AG09309 (cell line): ENCODE data around the gene NOL4L.

Source experiments
- DNase-seq: peaks from one replicate; pipeline ENCODE4 v3.0.0-alpha.2; 2010; ENCODE audit warnings: low read depth
- H3K4me3 ChIP-seq: 2 replicates; pipeline ENCODE4 v1.5.1; 2011; ENCODE audit warnings: mild to moderate bottlenecking, low read depth, low read length, moderate library complexity; ENCODE audit not compliant: control insufficient read depth
- TF ChIP-seq, protein P1 (sequence below): IDR thresholded peaks from 2 replicates; pipeline ENCODE4 v1.5.1; 2011; ENCODE audit warnings: mild to moderate bottlenecking, low read depth, low read length, inconsistent platforms; ENCODE audit not compliant: insufficient read depth, control insufficient read depth; ENCODE audit errors: missing control alignments

Gene NOL4L

DNA sequence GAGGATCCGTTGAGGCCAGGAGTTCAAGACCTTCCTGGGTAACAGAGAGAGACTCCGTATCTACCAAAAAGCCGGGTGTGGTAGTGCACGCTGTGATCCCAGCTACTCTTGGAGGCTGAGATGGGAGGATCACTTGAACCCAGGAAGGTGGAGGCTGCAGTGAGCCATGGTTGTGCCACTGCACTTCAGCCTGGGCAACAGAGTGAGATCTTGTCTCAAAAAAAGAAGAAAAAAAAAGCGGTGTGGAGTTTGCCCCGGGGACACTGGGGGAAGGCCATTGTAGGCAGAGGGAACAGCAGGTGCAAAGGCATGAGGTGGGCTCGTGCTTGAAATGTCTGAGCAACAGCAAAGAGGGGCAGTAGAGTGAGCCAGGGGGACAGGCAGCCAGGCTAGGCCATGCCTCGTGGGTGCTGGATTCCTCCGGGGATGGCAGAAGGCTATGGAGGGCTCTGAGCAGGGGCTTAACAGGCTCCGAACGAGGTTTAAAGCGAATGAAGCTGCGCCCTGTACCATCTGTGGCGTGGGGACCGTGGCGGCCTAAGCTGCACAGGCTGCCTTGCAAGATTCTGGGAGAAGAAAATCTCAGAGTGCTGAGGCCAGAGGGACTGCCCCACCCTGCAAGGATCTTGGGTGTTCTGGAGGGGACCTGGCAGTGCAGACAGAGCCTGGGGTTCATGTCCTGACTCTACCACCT, 36.9 kb upstream of the NOL4L start:
- no peak for DNase-seq
- no peak overlapping the region for H3K4me3 ChIP-seq
- TF ChIP-seq, protein P1, sequence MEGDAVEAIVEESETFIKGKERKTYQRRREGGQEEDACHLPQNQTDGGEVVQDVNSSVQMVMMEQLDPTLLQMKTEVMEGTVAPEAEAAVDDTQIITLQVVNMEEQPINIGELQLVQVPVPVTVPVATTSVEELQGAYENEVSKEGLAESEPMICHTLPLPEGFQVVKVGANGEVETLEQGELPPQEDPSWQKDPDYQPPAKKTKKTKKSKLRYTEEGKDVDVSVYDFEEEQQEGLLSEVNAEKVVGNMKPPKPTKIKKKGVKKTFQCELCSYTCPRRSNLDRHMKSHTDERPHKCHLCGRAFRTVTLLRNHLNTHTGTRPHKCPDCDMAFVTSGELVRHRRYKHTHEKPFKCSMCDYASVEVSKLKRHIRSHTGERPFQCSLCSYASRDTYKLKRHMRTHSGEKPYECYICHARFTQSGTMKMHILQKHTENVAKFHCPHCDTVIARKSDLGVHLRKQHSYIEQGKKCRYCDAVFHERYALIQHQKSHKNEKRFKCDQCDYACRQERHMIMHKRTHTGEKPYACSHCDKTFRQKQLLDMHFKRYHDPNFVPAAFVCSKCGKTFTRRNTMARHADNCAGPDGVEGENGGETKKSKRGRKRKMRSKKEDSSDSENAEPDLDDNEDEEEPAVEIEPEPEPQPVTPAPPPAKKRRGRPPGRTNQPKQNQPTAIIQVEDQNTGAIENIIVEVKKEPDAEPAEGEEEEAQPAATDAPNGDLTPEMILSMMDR, result no peak

DNA sequence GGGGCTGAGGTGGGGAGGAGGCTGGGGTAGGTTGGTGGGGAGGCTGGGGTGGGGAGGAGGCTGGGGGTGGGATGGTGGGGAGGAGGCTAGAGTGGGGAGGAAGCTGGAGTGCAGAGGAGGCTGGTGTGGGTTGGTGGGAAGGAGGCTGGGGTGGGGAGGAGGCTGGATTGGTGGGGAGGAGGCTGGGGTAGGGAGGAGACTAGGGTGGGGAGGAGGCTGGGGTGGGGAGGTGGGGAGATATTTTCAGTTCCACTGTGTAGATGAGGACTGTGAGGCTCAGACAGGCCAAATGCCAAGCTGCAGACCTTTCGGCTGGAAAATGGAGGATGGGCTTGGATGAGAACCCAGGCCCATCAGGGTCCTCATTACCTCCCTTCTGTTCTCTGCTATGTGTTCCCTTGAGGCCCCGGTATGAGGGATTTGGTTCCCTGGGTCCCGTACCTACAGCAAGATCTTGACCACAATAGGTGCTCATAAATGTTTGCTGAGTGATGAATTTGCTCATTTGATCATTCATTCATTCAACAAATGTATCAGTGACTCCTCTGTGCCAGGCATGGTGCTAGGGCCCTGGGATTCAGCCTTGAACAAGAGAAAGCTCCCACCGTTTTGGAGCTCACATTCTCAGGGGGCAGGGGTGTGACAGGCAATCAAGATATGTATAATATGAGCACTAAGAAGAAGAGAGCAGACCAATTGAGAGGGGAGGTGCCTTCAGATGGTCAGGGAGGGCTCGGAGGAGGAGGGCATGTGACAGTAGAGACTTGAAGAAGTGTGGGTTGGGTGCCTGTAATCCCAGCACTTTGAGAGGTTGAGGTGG, 36.1 kb upstream of the NOL4L start:
- no peak for DNase-seq
- TF ChIP-seq, protein P1, result no peak
- no peak overlapping the region for H3K4me3 ChIP-seq

DNA sequence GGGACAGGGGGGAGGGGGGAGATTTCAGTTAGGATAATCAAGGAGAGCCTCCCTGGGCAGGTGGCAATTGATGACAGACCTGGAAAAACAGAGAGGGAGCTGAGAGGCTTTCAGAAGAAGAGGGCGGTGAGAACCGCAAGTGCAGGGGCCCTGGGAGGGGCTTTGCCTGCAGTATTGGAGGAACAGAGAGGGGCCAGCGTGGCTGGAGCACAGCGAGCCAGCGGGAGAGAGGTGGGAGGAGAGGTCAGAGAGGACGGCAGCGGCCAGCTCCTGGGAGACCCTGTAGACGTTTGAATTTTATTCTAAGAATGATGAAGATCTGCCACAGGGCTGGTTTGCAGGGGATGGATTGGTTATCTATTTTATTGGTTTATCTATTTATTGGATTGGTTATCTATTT, 34.5 kb upstream of the NOL4L start:
- no peak overlapping the region for H3K4me3 ChIP-seq
- TF ChIP-seq, protein P1, result no peak
- DNase-seq, result no peak

DNA sequence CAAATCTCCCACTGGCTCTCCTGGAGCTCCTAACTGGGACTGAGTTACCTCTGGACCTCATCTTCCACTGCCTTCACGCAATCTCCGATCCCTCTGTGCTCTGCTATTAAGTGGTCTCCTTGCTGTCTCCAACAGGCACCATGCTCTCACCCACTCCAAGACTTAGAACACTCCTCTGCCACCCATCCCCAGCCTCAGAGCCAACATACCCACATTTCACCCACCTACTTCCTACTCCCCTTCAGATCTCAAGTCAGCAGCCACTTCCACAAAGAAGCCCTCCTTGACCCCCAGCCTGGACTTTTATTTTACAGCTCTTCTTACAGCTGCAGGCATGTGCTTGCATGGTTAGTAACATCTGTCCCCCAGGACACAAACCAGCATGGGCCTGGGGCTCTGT, 29.6 kb upstream of the NOL4L start:
- no peak overlapping the region for H3K4me3 ChIP-seq
- TF ChIP-seq, protein P1, result no peak

DNA sequence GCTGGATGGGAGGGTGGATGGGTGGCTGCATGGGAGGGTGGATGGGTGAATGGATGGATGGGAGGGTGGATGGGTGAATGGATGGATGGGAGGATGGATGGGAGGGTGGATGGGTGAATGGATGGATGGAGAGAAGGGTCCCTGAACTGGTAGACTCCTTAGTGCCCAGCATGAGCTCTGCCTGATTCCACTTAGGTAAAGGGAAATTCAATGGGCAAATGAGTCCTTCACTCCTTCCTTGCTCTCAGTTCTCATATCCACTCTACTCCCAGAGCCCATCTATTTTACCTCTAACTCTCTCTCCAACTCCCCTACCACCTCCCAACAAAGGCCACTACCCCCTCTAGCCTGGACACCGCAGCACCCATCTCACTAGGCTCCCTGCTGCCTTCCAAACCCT, 29.2 kb upstream of the NOL4L start:
- no peak overlapping the region for H3K4me3 ChIP-seq
- DNase-seq, result no peak
- TF ChIP-seq, protein P1, result no peak

More for the DNA sequence above, 29.6 kb upstream of the NOL4L start:
- no peak for DNase-seq

DNA sequence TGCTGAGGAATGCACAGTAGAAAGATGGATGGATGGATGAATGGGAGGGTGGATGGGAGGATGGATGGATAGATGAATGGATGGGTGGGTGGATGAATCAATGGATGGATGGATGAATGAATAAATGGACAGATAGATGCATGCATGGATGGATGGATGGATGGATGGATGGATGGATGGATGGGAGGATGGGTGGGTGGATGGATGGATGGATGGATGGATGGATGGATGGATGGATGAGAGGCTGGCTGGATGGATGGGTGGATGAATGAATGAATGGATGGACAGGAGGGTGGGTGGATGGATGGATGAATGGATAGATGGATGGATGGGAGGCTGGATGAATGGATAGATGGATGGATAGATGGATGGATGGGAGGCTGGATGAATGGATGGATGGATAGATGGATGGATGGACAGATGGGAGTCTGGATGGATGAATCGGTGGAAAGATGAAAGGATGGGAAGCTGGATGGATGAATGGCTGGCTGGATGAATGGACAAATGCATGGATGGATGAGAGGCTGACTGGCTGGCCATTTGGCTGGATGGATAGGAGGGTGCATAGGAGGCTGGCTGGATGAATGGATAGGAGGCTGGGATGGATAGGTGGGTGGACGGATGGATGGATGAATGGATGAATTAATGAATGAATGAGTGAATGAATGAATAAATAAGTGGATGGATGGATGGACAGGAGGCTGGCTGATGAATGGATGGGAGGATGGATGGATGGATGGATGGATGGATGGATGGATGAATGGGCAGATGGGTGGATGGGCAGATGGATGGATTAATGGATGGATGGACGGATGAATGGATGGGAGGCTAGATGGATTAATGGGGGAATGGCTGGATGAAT, 28.3 kb upstream of the NOL4L start:
- TF ChIP-seq, protein P1, result no peak
- no peak overlapping the region for H3K4me3 ChIP-seq
- no peak for DNase-seq
